Transverse colon (tissue), 3 donors: Measurements from ENCODE around the gene ANKFN1.

Experiments
- CTCF ChIP-seq, 5 experiments: fragments of 200-600 bp in 3 of 5; fragments of 450-650 bp in 2 of 5; sonication (generic) in 3 of 5; IDR thresholded peaks; 1 replicate in 2 of 5; 2 replicates in 3 of 5; pipeline ENCODE4 v1.5.1; 2016 to 2017; ENCODE audit warnings: antibody characterized with exemption in 5 of 5, inconsistent platforms in 3 of 5, mild to moderate bottlenecking in 2 of 5, moderate library complexity in 1 of 5
- POLR2A ChIP-seq: fragments of 450-650 bp; IDR thresholded peaks from one replicate; pipeline ENCODE4 v1.6.1; 2016; ENCODE audit warnings: antibody characterized with exemption, mild to moderate bottlenecking, moderate library complexity

DNA sequence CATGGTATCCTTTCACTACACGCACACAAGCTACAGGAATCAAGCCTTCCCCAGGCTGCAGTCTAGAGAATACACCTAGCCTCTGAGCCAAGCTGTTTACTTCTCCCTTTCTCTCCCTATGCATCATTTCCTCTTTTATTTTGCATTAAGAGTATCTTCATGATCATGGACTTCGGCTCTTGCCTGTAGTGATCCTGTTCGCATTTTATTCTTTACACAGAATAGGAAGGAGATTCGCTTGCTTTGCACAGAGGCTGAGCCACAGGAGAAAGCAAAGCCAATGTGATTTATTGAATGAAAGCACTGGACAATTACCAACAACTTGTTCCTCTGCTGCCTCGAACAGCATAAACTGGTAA is 172.7 kb downstream of the ANKFN1 start:
- TF ChIP-seq POLR2A = no peak
- TF ChIP-seq CTCF (IDR thresholded peaks at IDR 0.05) = no peak
